Hematopoietic multipotent progenitor cell treated with erythropoietin and hydrocortisone succinate and interleukin-3 and kit ligand, for 8 days (in vitro differentiated cells): Measurements from ENCODE around the gene PIK3IP1.
"Not testable (repeated sequence)": the region's sequence is repeated elsewhere in the genome, so short reads cannot be mapped to it uniquely, and the experiment has no call there.

Experiments used
- DNase-seq: peaks from one replicate; pipeline ENCODE4 v3.0.0-alpha.2; 2015

PIK3IP1 gene

GRCh38 chr22:31247726-31248125 lies 44.6 kb downstream of the PIK3IP1 start:
- no peak for DNase-seq

GRCh38 chr22:31246687-31247086 lies 45.6 kb downstream of the PIK3IP1 start:
- no peak for DNase-seq

- not testable (repeated sequence) for DNase-seq
These were observed 46.3 kb downstream of the PIK3IP1 start for GRCh38 chr22:31245998-31246397.

- DNase-seq, result no peak
These were observed 47.3 kb downstream of the PIK3IP1 start for GRCh38 chr22:31244943-31245451.

GRCh38 chr22:31244046-31244942 lies 48.0 kb downstream of the PIK3IP1 start:
- no peak for DNase-seq

- DNase-seq, result no peak
These were observed 48.8 kb downstream of the PIK3IP1 start for GRCh38 chr22:31243339-31244045.

- no peak for DNase-seq
These were observed 50.4 kb downstream of the PIK3IP1 start for GRCh38 chr22:31241936-31242335.

- DNase-seq, result no peak
These were observed 51.1 kb downstream of the PIK3IP1 start for GRCh38 chr22:31241200-31241599.

GRCh38 chr22:31239771-31240370 lies 52.4 kb downstream of the PIK3IP1 start:
- DNase-seq, result no peak

- DNase-seq, result no peak
These were observed 54.2 kb downstream of the PIK3IP1 start for GRCh38 chr22:31238057-31238456.

GRCh38 chr22:31236044-31236443 lies 56.2 kb downstream of the PIK3IP1 start:
- not testable (repeated sequence) for DNase-seq

GRCh38 chr22:31235081-31235480 lies 57.2 kb downstream of the PIK3IP1 start:
- DNase-seq, result no peak

- peak; percentile 19 for DNase-seq
These were observed 59.3 kb downstream of the PIK3IP1 start for GRCh38 chr22:31233001-31233400.
